ENCODE results near the gene IVNS1ABP.

DNA sequence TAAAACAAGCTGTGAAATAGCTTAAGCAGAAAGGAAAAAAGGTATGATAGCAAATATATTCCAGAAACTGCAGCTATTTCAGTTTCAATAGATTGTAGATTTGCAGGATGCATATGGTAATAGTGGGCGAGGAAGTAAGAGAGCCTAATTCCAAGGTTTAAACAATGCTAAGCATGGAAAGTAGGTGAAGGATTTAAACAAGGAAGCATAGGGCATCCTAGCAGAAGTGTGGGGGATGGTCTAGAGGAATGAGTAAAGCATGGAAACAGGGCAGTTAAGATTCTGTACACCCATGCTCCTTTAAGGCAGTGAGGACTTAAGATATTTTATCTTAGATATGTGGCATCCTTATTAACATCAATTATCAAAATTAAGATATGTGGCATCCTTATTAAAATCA lies 2.6 kb downstream of the IVNS1ABP start:
- no peak for TF ChIP-seq HOMEZ (CRISPR knock-in tag; IDR thresholded peaks at IDR 0.05)
- no peak for TF ChIP-seq CBFA2T3 (IDR thresholded peaks at IDR 0.05)
